OCI-LY7 (cell line): ENCODE measurements around the gene CCDC192.

Experiments used
- CTCF ChIP-seq: fragments of 200-600 bp; sonication (generic); conservative IDR thresholded peaks from 2 replicates; pipeline ENCODE4 v1.5.1; 2014; ENCODE audit warnings: mild to moderate bottlenecking, antibody characterized with exemption, low read length, moderate library complexity, mixed read lengths
- EZH2phosphoT487 ChIP-seq: fragments of 200-600 bp; sonication (generic); IDR thresholded peaks from 2 replicates; pipeline ENCODE4 v1.6.1; 2018; ENCODE audit warnings: low read depth, borderline replicate concordance, mild to moderate bottlenecking, mixed run types, antibody characterized with exemption, low read length, moderate library complexity, mixed read lengths

- TF ChIP-seq CTCF (no peak), EZH2phosphoT487 (no peak)
Observed at GRCh38 chr5:127754706-127755105, 51.5 kb downstream of the CCDC192 start.
